ENCODE measurements around the gene TAS2R9. TPM values are rescaled to one million over a fixed set of nuclear protein-coding genes. Genes with fewer than 3 reads are reported as not detected.

Gene TAS2R9
- total and polyA plus RNA-seq, 2 donors (not counting 3 experiments of a cell fraction or from before 2014, with no cell fraction given): not detected

DNA sequence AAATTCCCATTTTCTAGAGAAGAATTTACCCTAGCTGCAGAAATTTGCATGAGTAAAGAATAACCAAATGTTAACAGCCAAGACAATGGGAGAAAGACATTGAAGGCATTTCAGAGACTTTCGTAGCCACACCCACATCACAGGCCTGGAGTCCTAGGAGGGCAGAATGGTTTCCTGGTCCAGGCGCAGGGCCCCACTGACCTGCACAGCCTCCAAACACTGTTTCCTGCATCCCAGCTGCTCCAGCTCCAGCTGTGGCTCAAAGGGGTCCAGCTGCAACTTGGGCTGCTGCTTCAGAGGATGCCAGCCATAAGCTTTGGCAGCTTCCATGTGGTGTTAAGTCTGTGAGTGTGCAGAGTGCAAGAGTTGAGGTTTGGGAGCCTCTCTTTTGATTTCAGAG lies 45.8 kb upstream of the TAS2R9 start:
- POLR2A ChIA-PET: no interaction called here
- TF ChIP-seq EZH2 (IDR thresholded peaks at IDR 0.05; ENCODE audit: borderline replicate concordance, low read depth, low read length, severe bottlenecking): no peak
- no peak for TF ChIP-seq POLR2A (IDR thresholded peaks at IDR 0.05; ENCODE audit: low read depth, low read length)
- no peak for TF ChIP-seq JUN (IDR thresholded peaks at IDR 0.05; ENCODE audit: borderline replicate concordance, insufficient read depth, insufficient read length, low read depth)
- no peak for TF ChIP-seq GATA2 (IDR thresholded peaks at IDR 0.05; ENCODE audit: insufficient read depth, insufficient read length, low read depth, low read length)
- no peak for TF ChIP-seq POLR2AphosphoS5 (IDR thresholded peaks at IDR 0.05; ENCODE audit: insufficient read depth, low read depth, low read length)
- no peak for TF ChIP-seq MYC (IDR thresholded peaks at IDR 0.05; ENCODE audit: low read depth, low read length)
- TF ChIP-seq, protein P1, sequence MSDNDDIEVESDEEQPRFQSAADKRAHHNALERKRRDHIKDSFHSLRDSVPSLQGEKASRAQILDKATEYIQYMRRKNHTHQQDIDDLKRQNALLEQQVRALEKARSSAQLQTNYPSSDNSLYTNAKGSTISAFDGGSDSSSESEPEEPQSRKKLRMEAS (IDR thresholded peaks at IDR 0.05; ENCODE audit: insufficient read depth, insufficient read length): no peak
- TF ChIP-seq, protein P2, sequence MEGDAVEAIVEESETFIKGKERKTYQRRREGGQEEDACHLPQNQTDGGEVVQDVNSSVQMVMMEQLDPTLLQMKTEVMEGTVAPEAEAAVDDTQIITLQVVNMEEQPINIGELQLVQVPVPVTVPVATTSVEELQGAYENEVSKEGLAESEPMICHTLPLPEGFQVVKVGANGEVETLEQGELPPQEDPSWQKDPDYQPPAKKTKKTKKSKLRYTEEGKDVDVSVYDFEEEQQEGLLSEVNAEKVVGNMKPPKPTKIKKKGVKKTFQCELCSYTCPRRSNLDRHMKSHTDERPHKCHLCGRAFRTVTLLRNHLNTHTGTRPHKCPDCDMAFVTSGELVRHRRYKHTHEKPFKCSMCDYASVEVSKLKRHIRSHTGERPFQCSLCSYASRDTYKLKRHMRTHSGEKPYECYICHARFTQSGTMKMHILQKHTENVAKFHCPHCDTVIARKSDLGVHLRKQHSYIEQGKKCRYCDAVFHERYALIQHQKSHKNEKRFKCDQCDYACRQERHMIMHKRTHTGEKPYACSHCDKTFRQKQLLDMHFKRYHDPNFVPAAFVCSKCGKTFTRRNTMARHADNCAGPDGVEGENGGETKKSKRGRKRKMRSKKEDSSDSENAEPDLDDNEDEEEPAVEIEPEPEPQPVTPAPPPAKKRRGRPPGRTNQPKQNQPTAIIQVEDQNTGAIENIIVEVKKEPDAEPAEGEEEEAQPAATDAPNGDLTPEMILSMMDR (IDR thresholded peaks at IDR 0.05; ENCODE audit: extremely low read depth in 1 of 2, insufficient read depth in 1 of 2, low read depth in 1 of 2, low read length in 2 of 2): no peak
- TF ChIP-seq FOS (IDR thresholded peaks at IDR 0.05; ENCODE audit: borderline replicate concordance, insufficient read depth, low read length): no peak
- CTCF ChIA-PET: no interaction called here
- Histone ChIP-seq H3K9me1 (replicated peaks; ENCODE audit: control insufficient read depth, extremely low read depth, insufficient read depth, low read length) (no peaks in the 10 kb centered on the region), H3K79me2 (ENCODE audit: control insufficient read depth, insufficient read depth, low read length) (no peaks in the 10 kb centered on the region), H3K4me3 (replicated peaks in 1 of 3; ENCODE audit: insufficient read depth in 1 of 3, low read depth in 1 of 3, low read length in 3 of 3) (no peak overlapping the region), H3K9me3 (replicated peaks; ENCODE audit: control insufficient read depth, insufficient read depth, low read length) (peaks cover 2% of the 10 kb centered on the region), H2AFZ (ENCODE audit: low read depth, low read length) (no peak overlapping the region), H3K27me3 (ENCODE audit: control insufficient read depth in 2 of 2, insufficient read depth in 2 of 2, low read length in 2 of 2) (no peaks in the 10 kb centered on the region), H3K4me1 (ENCODE audit: control insufficient read depth, extremely low read depth, insufficient read depth, low read length) (no peaks in the 10 kb centered on the region), H3K36me3 (ENCODE audit: control insufficient read depth in 2 of 2, extremely low read depth in 1 of 2, insufficient read depth in 2 of 2, low read length in 2 of 2) (no peaks in the 10 kb centered on the region), H3K9ac (replicated peaks; ENCODE audit: extremely low read depth, insufficient read depth, low read length) (no peak overlapping the region), H3K4me2 (ENCODE audit: insufficient read depth, low read length) (no peak overlapping the region), H4K20me1 (replicated peaks; ENCODE audit: control insufficient read depth, extremely low read depth, insufficient read depth, low read length) (no peaks in the 10 kb centered on the region), H3K27ac (ENCODE audit: insufficient read depth, low read depth, low read length) (no peak overlapping the region)
- intact Hi-C loops (cut with micrococcal nuclease) (no loop called here), dilution Hi-C loops (cut with MboI; ENCODE audit: extremely low pct_ligation_motif_present, low sequenced_read_pairs) (no loop called here)
- FAIRE-seq (no peak), DNase-seq (ENCODE audit: low read depth, low spot score) (no peak)
- BruUV-seq (replicated peaks): no TSS peak
